ENCODE measurements around the gene PIGU. TPM values are rescaled to one million over a fixed set of nuclear protein-coding genes. Genes with fewer than 3 reads are reported as not detected.

The PIGU gene
- total and polyA plus RNA-seq, 2 donors (not counting 3 experiments of a cell fraction or from before 2014, with no cell fraction given) = 20.3 to 81.8 TPM

- no peaks in the 10 kb centered on the region for H3K9me1 ChIP-seq (replicated peaks; ENCODE audit: control insufficient read depth, extremely low read depth, insufficient read depth, low read length)
- FAIRE-seq (no peak), DNase-seq (ENCODE audit: low read depth, low spot score) (no peak)
- H3K79me2 ChIP-seq (ENCODE audit: control insufficient read depth, insufficient read depth, low read length) = no peaks in the 10 kb centered on the region
- H2AFZ ChIP-seq (ENCODE audit: low read depth, low read length) = no peak overlapping the region
- H3K27me3 ChIP-seq (ENCODE audit: control insufficient read depth in 2 of 2, insufficient read depth in 2 of 2, low read length in 2 of 2) = no peaks in the 10 kb centered on the region
- H4K20me1 ChIP-seq (replicated peaks; ENCODE audit: control insufficient read depth, extremely low read depth, insufficient read depth, low read length) = no peaks in the 10 kb centered on the region
- no TSS peak for BruUV-seq (replicated peaks)
- H3K27ac ChIP-seq (ENCODE audit: insufficient read depth, low read depth, low read length) = no peak overlapping the region
- peaks cover 0 to 1% of the 10 kb centered on the region in 2 experiments for H3K36me3 ChIP-seq (ENCODE audit: control insufficient read depth in 2 of 2, extremely low read depth in 1 of 2, insufficient read depth in 2 of 2, low read length in 2 of 2)
- H3K4me3 ChIP-seq (replicated peaks in 1 of 3; ENCODE audit: insufficient read depth in 1 of 3, low read depth in 1 of 3, low read length in 3 of 3) = no peak overlapping the region
- dilution Hi-C loops (cut with MboI; ENCODE audit: extremely low pct_ligation_motif_present, low sequenced_read_pairs) = no loop called here
- intact Hi-C loops (cut with micrococcal nuclease) = no loop called here
- H3K4me2 ChIP-seq (ENCODE audit: insufficient read depth, low read length) = no peak overlapping the region
- POLR2A ChIA-PET = no interaction called here
- H3K9me3 ChIP-seq (replicated peaks; ENCODE audit: control insufficient read depth, insufficient read depth, low read length) = no peaks in the 10 kb centered on the region
- no peak overlapping the region for H3K9ac ChIP-seq (replicated peaks; ENCODE audit: extremely low read depth, insufficient read depth, low read length)
- H3K4me1 ChIP-seq (ENCODE audit: control insufficient read depth, extremely low read depth, insufficient read depth, low read length) = peaks cover 14% of the 10 kb centered on the region
- CTCF ChIA-PET = interaction anchor here (1.0 to 6.1 kb wide), 14 partner anchors 16 to 266 kb away, joined by 3 to 92 read pairs (median 6); partner anchors contain the start of genes MAP1LC3A and TP53INP2
- TF ChIP-seq POLR2A (IDR thresholded peaks at IDR 0.05; ENCODE audit: low read depth, low read length) = no peak
- TF ChIP-seq MAX (IDR thresholded peaks at IDR 0.05; ENCODE audit: insufficient read depth, insufficient read length) = no peak
- no peak for TF ChIP-seq GATA2 (IDR thresholded peaks at IDR 0.05; ENCODE audit: insufficient read depth, insufficient read length, low read depth, low read length)
- no peak for TF ChIP-seq CTCF (IDR thresholded peaks at IDR 0.05; ENCODE audit: extremely low read depth in 1 of 2, insufficient read depth in 1 of 2, low read depth in 1 of 2, low read length in 2 of 2)
- no peak for TF ChIP-seq MYC (IDR thresholded peaks at IDR 0.05; ENCODE audit: low read depth, low read length)
- TF ChIP-seq POLR2AphosphoS5 (IDR thresholded peaks at IDR 0.05; ENCODE audit: insufficient read depth, low read depth, low read length) = no peak
- no peak for TF ChIP-seq EZH2 (IDR thresholded peaks at IDR 0.05; ENCODE audit: borderline replicate concordance, low read depth, low read length, severe bottlenecking)
- no peak for TF ChIP-seq FOS (IDR thresholded peaks at IDR 0.05; ENCODE audit: borderline replicate concordance, insufficient read depth, low read length)
These were observed 98.4 kb downstream of the PIGU start for GRCh38 chr20:34578521-34578920.

Data from endothelial cell of umbilical vein (primary cell).